NCI-H1417 treated with DMSO at 0.1 percent for 48 hours (cell line): ENCODE measurements around the gene PPID.
"Not testable (repeated sequence)": the region's sequence is repeated elsewhere in the genome, so short reads cannot be mapped to it uniquely, and the experiment has no call there.

ENCODE experiments used
- DNase-seq: peaks from one replicate; lab custom pipeline; 2025; lab: John Stamatoyannopoulos, UW

Gene PPID

GRCh38 chr4:158722917-158723793 lies at the start of gene PPID:
Gene PPID, minus strand, starts transcription at chr4:158723396. Its CDS starts 108 bp downstream, at chr4:158723288.
- DNase-seq = peak; percentile 24

GRCh38 chr4:158771776-158772175 lies 48.6 kb upstream of the PPID start:
- DNase-seq = no peak

GRCh38 chr4:158770671-158771070 lies 47.5 kb upstream of the PPID start:
- DNase-seq = no peak

DNA sequence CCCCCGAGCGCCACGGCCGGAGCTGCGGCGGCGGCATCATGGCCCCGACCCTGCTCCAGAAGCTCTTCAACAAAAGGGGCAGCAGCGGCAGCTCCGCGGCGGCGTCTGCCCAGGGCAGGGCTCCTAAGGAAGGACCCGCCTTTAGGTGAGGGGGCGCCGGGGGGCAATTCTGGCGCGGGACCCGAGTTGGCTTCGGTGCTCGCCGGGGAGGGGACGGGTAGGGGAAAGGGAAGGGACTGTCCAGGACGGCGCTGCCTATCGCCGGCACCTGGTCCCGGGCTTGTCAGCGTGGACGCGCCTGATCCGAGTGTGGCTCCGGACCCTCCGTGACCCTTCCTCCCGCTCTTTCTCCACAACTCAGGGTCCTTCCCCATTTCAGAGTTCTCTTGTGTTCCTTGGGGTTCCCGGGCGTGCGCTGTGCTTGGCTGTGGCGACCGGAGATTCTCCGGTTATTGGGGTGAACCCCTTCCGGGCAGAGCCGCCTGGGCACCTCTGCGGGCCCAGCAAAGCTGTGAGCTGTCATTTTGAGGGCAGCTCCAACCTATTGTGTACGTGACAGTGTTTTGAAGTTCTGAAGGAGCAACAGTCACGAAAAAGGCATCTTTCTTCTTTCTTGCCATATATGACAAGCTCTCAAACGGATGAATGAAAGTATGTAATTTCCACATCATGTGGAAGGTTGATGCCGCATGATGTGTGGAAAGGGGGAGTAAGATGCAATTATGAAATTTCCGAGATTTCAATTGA lies 46.2 kb upstream of the PPID start:
- no peak for DNase-seq

DNA sequence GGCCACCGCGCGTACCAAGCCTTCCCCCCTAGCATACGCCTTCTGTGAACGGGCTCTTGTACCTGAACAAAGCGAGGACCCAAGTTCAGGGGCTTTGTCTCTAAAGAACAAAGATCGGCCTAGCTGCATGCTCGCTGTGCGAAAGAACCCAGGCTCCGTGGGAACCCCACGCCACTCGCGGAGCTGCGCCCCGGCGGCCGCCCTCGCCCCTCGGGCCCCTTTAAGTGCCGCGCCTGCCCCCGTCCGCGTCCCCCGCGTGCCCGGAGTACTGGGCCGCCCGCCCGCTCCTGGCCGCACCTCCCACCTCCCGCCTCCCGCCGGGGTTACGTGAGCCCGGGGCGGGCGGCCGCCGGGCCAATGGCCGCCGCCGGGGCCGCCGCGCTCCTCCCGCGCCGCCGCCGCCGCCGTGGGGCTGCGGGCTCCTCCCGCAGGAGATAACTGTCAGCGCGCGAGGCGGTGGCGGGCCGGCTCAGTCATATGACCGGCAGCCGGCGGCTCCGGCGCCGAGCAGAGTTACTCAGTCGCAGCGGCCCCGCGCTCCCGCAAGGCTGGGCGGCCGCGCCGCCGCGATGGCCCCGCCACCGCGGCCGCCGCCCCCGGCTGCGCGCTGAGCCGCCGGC lies 45.5 kb upstream of the PPID start, which contains the start of gene FNIP2:
Gene FNIP2, plus strand, starts transcription at position 472 of the 620 bp plus-strand sequence. CDS start 187 bp downstream, outside the sequence.
- peak; percentile 44 for DNase-seq

DNA sequence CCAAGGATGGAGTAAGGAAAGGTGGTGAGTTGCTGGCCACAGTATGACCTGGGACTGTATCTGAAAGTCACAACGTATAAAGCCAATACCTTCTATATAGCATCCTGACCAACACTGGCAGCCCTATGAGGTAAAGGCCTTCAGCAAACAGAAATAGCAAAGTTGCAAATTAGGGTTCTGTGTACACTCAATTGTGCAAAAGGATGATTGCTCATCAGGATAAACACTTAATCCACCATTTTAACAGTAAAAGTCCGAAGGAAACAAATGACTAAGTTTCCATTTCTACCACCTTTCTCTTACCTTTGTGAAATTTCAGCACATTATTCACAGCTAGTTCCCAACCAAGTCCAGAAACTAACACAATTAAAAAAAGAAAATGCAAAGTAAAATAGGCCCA lies 44.3 kb upstream of the PPID start:
- DNase-seq = no peak

- DNase-seq = no peak
Observed at GRCh38 chr4:158766434-158767044, 43.3 kb upstream of the PPID start.

GRCh38 chr4:158763462-158763861 lies 40.3 kb upstream of the PPID start:
- DNase-seq = no peak

DNA sequence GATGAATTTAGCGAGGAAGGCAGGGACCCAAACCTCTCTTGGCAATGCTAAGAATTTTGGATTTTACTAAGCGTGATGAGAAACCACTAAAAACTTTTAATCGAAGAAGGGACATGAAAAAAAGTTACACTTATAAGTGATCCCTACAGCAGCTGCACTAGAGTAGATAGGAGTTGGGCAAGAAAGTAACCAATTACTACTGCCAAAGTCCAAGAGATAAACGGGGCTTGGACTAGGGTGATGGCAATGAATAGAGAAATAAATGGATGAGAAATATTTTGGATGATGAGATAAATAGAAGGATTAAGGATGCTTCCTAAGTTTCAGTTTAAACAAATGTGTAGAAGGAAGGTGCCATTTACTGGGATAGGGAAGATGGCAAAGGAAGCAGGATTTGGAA lies 39.4 kb upstream of the PPID start:
- no peak for DNase-seq

DNA sequence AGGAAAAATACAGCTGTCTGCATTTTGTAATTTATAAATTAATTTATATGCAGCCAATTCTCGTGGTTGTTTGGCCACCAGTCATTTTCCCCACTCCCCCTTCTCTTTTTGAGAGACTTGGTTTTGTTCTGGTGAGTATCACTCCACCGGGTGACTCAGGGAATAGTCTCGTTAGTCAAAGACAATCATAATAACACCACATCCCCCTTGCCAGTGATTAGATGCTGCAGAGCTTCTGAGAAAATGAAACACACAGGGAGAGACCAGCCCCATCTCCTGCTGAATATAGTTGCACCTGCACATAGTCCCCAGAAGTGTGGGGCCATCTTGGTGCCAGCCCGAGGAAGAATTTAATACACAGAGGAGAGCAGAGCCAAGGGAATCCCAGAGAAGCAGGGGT lies 37.7 kb upstream of the PPID start:
- DNase-seq = no peak

- not testable (repeated sequence) for DNase-seq
Observed at GRCh38 chr4:158759539-158759938, 36.3 kb upstream of the PPID start.

DNA sequence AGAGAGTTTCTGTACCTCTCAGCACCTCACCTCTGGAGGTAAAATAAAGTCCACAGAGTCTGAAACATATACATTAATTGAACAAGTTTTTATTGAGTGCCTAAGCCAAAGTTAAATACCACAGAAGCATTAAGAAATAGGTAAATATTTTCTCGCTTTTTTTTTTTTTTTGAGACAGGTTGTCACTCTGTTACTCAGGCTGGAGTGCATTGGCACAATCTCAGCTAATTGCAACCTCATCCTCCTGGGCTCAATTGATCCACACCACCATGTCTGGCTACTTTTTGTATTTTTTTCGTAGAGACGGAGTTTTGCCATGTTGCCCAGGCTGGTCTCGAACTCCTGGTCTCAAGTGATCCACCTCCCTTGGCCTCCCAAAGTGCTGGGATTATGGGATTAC lies 35.5 kb upstream of the PPID start:
- DNase-seq = no peak

DNA sequence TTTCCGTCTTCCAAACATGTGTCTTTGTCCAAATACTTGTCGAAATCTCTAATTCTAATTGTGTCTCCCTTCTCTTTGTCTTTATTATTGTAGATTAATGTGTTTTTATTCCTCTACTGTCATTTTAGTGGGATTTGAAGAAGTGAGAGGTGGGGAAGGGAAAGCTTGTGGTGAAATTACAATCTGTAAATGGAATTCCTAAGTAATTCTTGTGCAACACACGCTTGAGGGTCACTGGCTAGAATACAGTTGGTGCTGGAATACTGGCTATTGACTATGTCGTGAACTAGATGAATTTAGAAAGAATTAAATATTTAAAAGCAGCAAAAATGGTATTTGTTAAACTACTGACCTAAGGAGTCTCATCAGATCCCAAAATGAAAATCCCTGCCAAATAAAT lies 34.9 kb upstream of the PPID start:
- DNase-seq = no peak

- no peak for DNase-seq
Observed at GRCh38 chr4:158756588-158756987, 33.4 kb upstream of the PPID start.

GRCh38 chr4:158755819-158756218 lies 32.6 kb upstream of the PPID start:
- DNase-seq = not testable (repeated sequence)

DNA sequence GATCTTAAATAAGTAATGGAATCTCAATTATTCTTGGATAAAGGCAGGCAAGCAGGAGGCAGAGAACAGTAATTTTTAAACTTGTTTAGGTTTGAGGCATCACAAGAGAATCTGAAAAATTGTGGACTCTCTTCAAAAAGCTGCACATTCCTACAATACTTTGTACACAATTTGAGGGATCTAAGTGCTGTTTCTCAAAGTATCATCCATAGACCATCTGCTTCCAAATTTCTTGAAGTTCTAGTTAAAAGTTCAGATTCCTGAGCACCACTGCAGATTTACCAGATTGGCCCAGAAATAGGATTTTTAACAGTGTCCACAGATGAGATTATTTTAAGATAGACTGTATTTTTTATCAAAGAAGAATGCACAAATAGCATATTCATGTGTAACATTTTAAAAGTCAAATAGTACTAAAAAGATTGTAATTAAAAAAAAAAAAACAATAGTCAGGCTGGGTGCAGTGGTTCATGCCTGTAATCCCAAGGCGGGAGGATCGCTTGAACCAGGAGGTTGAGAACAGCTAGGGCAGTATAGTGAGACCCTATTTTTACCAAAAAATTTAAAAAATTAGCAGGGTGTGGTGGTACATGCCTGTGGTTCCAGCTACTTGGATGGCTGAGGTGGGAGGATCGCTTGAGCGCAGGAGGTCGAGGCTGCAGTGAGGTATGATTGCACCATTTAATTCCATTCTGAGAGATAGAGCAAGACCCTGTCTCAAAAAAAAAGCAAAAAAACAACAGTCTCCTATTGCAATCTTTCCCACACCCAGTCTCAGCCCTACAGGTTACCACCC lies 31.4 kb upstream of the PPID start:
- DNase-seq = no peak

DNA sequence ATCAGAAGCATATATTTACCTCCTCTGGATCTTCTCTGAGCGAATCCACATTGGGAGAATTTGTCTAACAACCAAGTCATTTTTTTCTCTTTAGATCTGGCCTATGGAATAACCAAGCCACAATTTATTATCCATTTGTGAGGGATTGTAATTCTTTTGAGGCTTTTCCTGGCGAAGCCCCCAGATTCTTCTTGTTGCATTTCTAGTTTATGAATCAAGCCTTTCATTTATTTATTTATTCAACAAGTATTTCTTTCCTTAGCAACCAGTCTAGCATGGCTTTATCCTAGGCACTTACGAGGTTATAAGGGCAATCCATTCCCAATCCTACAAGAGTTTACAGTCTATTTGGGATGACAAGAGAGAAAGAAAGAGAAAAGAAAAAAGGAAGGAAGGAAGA lies 27.2 kb upstream of the PPID start:
- no peak for DNase-seq

DNA sequence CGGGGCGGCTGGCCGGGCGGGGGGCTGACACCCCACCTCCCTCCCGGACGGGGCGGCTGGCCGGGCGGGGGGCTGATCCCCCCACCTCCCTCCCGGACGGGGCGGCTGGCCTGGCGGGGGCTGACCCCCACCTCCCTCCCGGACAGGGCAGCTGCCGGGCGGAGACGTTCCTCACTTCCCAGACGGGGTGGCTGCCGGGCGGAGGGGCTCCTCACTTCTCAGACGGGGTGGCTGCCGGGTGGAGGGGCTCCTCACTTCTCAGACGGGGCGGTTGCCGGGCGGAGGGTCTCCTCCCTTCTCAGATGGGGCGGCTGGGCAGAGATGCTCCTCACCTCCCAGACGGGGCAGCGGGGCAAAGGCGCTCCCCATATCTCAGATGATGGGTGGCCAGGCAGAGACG lies 23.3 kb upstream of the PPID start:
- DNase-seq = not testable (repeated sequence)

GRCh38 chr4:158741326-158742021 lies 18.3 kb upstream of the PPID start:
- no peak for DNase-seq

- no peak for DNase-seq
Observed at GRCh38 chr4:158739600-158739999, 16.4 kb upstream of the PPID start.

GRCh38 chr4:158738866-158739265 lies 15.7 kb upstream of the PPID start:
- no peak for DNase-seq
